A673 (cell line): Measurements from ENCODE around the gene KMT5C. TPM values are rescaled to one million over a fixed set of nuclear protein-coding genes. Genes with fewer than 3 reads are reported as not detected.

Experiments used
- BruUV-seq: library from RNA; stranded (reverse); fragments of 400-500 nt; replicated peaks from 2 replicates; lab custom pipeline; 2021; lab: Mats Ljungman, UMichigan
- CTCF ChIA-PET: fragments of 300-600 bp; sonication (Branson Sonifier 250); formaldehyde crosslinking; loops from one replicate; lab custom pipeline; 2022; ENCODE audit warnings: antibody characterized with exemption; lab: Charles Lee
- POLR2A ChIA-PET: fragments of 300-600 bp; sonication (Branson Sonifier 250); formaldehyde crosslinking; loops from one replicate; lab custom pipeline; 2022; ENCODE audit warnings: antibody characterized with exemption; ENCODE audit not compliant: low non-redundant PET; lab: Charles Lee
- DNase-seq: peaks from one replicate; pipeline ENCODE4 v3.0.0-alpha.2; 2015; ENCODE audit warnings: low spot score
- H3K27ac ChIP-seq: fragments of 200-600 bp; sonication (generic); 2 replicates; pipeline ENCODE4 v1.5.1; 2016; ENCODE audit warnings: mixed run types, low read depth, mild to moderate bottlenecking, mixed read lengths, antibody characterized with exemption, low read length; ENCODE audit not compliant: poor library complexity, severe bottlenecking
- H3K27me3 ChIP-seq: fragments of 200-600 bp; sonication (generic); replicated peaks from 2 replicates; pipeline ENCODE4 v1.6.1; 2017; ENCODE audit warnings: mixed run types, low read depth, mild to moderate bottlenecking, mixed read lengths, antibody characterized with exemption, low read length; ENCODE audit not compliant: insufficient read depth, poor library complexity
- H3K36me3 ChIP-seq: fragments of 200-600 bp; sonication (generic); 2 replicates; pipeline ENCODE4 v1.6.1; 2016; ENCODE audit warnings: mixed run types, mild to moderate bottlenecking, mixed read lengths, antibody characterized with exemption, low read length; ENCODE audit not compliant: insufficient read depth, poor library complexity, severe bottlenecking
- H3K4me1 ChIP-seq: fragments of 200-600 bp; sonication (generic); 2 replicates; pipeline ENCODE4 v1.6.1; 2017; ENCODE audit warnings: mixed run types, mild to moderate bottlenecking, mixed read lengths, antibody characterized with exemption, low read length; ENCODE audit not compliant: insufficient read depth, poor library complexity, severe bottlenecking
- H3K4me3 ChIP-seq: fragments of 200-600 bp; sonication (generic); 2 replicates; pipeline ENCODE4 v1.5.1; 2016; ENCODE audit warnings: low read depth, mixed run types, mild to moderate bottlenecking, mixed read lengths, low read length; ENCODE audit not compliant: poor library complexity, severe bottlenecking
- H3K9me3 ChIP-seq: fragments of 200-600 bp; sonication (generic); 2 replicates; pipeline ENCODE4 v1.6.1; 2016; ENCODE audit warnings: mixed run types, low read depth, mild to moderate bottlenecking, mixed read lengths, antibody characterized with exemption, low read length; ENCODE audit not compliant: poor library complexity, severe bottlenecking
- EZH2 ChIP-seq: fragments of 200-600 bp; sonication (generic); IDR thresholded peaks from 2 replicates; pipeline ENCODE4 v1.6.1; 2017; ENCODE audit warnings: borderline replicate concordance, low read depth, mild to moderate bottlenecking, mixed read lengths, antibody characterized with exemption, low read length; ENCODE audit not compliant: poor library complexity, severe bottlenecking
- intact Hi-C: fragments of 100-400 bp; cut with micrococcal nuclease; formaldehyde crosslinking; loops from one replicate; pipeline ENCODE4 v1.10.0; 2022; ENCODE audit not compliant: unreplicated experiment
- total RNA-seq: library from RNA; stranded (reverse); gene quantifications from 2 replicates; pipeline ENCODE4 v1.2.3, GENCODE V29; 2021
- TF ChIP-seq, protein P1 (sequence below): fragments of 300-800, 200-600 bp; sonication (generic); conservative IDR thresholded peaks from 2 replicates; pipeline ENCODE4 v1.5.1; 2017; ENCODE audit warnings: low read depth, mild to moderate bottlenecking, antibody characterized with exemption, low read length, moderate library complexity, mixed read lengths

Gene KMT5C
- total RNA-seq, 1 experiment from 2014 or later, result 19.7 TPM

- intact Hi-C loops, result no loop called here
- H3K27me3 ChIP-seq, result no peaks in the 10 kb centered on the region
- H3K27ac ChIP-seq, result no peak within 1 kb of the TSS
- ChIA-PET POLR2A (no interaction called here), CTCF (no interaction called here)
- no peak for DNase-seq
- no peaks in the 10 kb centered on the region for H3K36me3 ChIP-seq
- no peaks in the 10 kb centered on the region for H3K9me3 ChIP-seq
- TF ChIP-seq EZH2, result no peak
- H3K4me3 ChIP-seq, result no peak within 1 kb of the TSS
- BruUV-seq, result no TSS peak
- H3K4me1 ChIP-seq, result no peaks in the 10 kb centered on the region
Measured at GRCh38 chr19:55376241-55376933, 36.7 kb downstream of the KMT5C start, which contains the start of gene TMEM190. Gene TMEM190 (plus strand): TSS chr19:55376826. CDS start chr19:55376854, 28 bp downstream.

DNA sequence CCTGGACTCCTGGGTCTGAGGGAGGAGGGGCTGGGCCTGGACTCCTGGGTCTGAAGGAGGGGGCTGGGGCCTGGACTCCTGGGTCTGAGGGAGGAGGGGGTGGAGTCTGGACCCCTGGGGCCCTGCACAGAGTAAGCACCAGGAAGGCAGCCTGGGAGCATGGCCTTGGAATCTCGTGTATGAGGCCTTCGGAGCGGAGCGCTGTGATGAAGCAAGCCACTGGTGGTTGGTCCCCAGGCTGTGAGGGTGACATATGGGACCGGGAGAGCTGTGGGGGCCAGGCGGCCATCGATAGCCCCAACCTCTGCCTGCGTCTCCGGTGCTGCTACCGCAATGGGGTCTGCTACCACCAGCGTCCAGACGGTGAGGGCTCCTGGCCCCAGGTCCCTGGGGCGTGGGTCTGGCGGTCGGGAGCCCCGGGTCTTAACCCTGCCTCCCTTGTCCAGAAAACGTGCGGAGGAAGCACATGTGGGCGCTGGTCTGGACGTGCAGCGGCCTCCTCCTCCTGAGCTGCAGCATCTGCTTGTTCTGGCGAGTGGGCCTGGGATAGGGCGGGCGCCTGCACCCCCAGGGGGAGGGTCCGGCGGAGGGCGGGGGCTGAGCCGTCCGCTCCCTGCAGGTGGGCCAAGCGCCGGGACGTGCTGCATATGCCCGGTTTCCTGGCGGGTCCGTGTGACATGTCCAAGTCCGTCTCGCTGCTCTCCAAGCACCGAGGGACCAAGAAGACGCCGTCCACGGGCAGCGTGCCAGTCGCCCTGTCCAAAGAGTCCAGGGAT, 37.9 kb downstream of the KMT5C start:
- DNase-seq, result no peak
- no TSS peak for BruUV-seq
- ChIA-PET CTCF (no interaction called here), POLR2A (no interaction called here)
- Histone ChIP-seq H3K4me1 (no peaks in the 10 kb centered on the region), H3K36me3 (no peaks in the 10 kb centered on the region), H3K27me3 (no peaks in the 10 kb centered on the region), H3K27ac (no peak overlapping the region), H3K9me3 (no peaks in the 10 kb centered on the region), H3K4me3 (no peak overlapping the region)
- intact Hi-C loops, result no loop called here
- TF ChIP-seq, protein P1, sequence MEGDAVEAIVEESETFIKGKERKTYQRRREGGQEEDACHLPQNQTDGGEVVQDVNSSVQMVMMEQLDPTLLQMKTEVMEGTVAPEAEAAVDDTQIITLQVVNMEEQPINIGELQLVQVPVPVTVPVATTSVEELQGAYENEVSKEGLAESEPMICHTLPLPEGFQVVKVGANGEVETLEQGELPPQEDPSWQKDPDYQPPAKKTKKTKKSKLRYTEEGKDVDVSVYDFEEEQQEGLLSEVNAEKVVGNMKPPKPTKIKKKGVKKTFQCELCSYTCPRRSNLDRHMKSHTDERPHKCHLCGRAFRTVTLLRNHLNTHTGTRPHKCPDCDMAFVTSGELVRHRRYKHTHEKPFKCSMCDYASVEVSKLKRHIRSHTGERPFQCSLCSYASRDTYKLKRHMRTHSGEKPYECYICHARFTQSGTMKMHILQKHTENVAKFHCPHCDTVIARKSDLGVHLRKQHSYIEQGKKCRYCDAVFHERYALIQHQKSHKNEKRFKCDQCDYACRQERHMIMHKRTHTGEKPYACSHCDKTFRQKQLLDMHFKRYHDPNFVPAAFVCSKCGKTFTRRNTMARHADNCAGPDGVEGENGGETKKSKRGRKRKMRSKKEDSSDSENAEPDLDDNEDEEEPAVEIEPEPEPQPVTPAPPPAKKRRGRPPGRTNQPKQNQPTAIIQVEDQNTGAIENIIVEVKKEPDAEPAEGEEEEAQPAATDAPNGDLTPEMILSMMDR, result no peak
- no peak for TF ChIP-seq EZH2

DNA sequence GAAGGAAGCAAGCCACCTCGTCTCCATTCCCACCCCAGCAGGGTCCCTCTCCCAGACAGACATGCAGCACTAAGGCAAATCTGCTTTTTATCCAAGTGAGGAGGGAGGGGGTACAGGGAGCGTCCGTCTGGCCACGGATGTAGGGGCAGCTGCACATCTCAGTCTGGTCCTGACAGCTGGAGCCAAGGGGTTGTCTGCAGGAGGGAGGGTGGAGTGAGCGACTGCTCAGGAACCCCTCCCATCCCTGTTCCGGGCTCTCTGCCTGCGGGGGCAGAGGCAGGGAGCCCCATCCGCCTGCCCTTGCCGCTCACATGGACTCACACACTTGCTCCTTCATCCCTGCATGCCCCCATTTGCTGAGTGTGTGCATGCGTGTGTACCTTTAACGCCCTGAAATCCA, 39.5 kb downstream of the KMT5C start:
- no peak overlapping the region for H3K27ac ChIP-seq
- intact Hi-C loops, result no loop called here
- ChIA-PET CTCF (no interaction called here), POLR2A (no interaction called here)
- H3K27me3 ChIP-seq, result no peaks in the 10 kb centered on the region
- H3K36me3 ChIP-seq, result no peaks in the 10 kb centered on the region
- DNase-seq, result no peak
- no peak overlapping the region for H3K4me3 ChIP-seq
- no peaks in the 10 kb centered on the region for H3K9me3 ChIP-seq
- BruUV-seq, result no TSS peak
- TF ChIP-seq EZH2, result no peak
- TF ChIP-seq, protein P1, result no peak
- H3K4me1 ChIP-seq, result peaks cover under 1% of the 10 kb centered on the region
